NCI-H2227 (cell line): ENCODE results near the gene WDR48.

Experiments
- DNase-seq: peaks from one replicate; lab custom pipeline; 2025; ENCODE audit not compliant: unreplicated experiment; lab: John Stamatoyannopoulos, UW

The WDR48 gene

DNA sequence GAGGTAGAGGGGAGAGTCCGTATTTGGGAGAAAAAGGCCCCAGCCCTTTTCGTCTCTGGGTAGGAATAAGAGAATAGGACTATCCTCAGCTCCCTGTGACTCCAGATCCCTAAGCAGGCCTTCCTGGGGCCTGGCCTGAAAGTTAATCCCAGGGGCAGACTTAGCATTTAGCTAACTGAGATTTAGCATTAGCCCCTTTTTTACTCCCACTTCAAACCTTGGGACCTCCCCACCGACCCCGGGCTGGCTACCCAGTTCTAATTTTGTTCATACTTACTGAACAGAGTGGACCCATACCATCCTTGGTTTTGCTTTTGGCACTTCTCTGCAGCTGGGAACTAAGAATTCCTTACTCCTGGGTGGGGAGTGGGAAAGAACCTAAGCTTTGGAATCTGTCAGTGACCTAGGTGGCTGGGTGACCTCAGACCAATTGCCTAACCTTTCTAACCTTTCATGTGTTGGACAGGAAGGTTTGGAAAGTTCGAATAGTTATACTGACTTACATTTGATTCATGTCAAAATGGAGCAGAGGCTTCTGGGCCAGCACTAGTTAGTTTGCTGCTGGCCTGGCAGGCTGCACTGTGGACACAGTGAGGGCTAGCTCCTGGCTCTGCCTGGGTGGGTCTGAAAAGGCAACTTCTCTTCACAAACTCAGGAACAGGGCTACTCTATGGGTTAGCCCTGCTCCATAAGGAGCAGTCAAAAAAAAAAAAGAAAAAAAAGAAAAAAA, 67.3 kb downstream of the WDR48 start:
- no peak for DNase-seq

DNA sequence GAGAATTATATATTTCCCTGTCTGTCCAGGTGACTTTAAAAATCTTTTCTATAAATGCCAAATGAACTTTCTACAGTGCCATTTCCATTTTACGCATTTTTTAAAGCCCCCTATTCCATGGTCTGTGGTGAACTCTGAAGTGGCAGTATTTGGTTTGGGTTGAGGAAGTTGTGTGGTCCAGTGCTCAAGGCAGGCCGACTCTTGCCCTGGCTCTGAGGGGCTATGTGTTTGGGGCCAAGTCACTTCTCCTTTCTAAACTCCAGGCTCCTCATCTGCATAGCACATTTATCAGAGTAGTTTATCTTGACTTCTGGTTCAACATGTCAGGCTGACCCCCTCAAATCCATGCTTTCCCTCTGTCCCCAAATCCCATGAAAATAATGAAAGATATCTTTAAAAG, 69.8 kb downstream of the WDR48 start:
- no peak for DNase-seq

DNA sequence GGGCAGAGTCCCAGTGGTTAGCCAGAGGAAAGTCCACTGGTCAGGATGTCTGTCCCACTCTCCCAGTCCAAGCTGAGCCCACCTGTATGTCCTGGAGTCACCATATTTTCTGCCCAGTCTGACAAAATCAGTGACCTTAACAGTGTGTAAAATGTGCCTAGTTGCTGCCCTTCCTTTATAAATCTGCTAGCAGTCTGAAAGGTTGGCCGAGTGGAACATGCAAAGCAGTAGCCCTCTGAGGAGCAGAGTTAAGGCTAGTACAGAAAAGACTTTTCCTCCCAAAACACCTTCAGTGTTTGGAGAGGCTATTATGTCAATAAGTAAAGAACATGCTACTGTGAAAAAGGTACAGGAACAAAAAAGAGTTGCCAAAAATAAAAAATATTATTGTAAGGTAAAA, 71.0 kb downstream of the WDR48 start:
- DNase-seq, result no peak

DNA sequence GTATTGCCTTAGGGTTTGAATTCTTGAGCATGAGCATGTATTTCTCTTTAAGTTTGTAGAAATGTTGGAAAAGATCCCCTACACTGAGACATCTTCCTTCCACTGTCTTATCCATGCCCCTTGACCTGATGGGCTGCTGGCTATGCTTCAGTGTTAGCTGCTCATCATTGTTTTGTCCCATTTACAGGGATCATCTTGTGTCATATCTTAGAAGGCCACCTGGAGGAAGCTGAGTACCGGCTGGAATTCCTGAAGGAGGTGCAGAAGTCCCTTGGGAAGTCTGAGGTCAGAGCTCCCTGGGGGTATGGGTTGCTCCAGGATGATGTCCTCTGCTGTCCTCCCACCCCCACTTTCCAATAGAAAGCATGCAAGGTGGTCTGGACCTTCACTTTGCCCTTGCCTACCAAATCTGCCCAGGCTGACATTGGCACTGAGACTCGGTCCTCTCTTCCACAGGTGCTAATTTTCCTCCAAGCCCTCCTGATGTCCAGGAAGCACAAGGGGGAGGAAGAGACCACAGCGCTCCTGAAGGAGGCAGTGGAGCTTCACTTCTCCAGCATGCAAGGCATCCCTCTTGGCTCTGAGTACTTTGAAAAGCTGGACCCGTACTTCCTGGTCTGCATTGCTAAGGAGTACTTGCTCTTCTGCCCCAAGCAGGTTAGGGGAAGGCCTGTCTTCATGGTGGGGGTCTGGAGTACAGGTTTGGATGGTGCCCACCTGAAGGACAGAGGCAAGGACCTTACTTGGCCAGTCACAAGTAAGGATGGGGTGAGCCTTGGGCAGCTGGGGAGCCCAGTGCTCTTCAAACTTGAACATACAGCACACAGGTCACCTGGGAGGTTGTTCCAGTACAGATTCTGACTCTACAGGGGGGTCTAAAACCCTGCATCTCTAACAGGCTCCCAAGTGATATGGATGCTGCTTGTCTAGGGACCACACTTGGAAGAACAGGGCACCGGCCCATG, 73.3 kb downstream of the WDR48 start:
- no peak for DNase-seq

DNA sequence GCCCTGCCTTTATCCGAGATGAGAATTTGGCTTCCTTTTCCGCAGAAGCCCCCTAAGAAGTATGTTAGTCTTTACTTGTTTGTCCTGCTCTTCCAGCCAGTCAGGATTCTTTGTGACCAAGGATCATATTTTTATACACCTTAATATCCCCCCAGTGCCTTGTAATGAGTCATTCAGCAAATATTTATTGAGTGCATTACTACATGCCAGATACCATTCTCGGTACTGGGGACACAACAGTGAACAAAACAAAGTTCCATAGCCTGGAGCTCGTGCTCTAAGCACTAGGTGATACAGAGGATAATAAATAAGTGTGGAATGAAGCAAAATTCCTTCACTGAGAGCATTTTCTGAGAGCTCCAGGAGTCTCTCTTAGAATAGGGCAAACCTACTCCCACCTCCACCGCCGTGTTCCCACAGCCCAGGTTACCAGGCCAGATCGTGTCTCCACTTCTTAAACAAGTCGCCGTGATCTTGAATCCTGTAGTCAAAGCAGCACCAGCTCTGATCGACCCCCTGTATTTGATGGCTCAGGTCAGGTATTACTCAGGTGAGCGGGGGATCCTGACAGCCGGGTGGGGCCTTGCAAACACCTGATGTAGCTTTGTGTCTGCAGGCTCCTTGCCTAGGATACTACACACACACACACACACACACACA, 74.2 kb downstream of the WDR48 start:
- DNase-seq, result no peak

DNA sequence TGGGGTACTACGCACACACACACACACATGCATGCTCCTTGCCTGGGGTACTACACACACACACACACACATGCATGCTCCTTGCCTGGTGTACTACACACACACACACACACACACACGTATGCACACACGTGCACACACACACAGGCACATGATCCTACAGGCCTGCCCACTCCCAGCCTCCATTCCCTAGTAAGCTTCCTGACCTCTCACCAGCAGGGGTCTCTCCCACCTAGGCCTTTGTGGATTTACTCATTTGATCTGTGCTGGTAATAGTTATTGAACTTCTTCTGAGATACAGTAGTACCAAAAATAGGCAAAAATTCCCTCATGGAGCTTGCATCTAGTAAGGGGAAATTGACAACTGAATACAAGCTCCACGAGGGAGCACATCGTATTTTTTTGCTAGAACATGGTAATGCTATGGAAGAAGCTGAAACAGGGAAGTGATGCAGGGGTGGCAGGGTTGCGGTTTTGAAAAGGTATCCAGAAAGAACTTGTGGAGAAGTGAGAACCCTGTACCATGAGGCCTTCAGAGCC, 74.8 kb downstream of the WDR48 start:
- DNase-seq, result no peak

DNA sequence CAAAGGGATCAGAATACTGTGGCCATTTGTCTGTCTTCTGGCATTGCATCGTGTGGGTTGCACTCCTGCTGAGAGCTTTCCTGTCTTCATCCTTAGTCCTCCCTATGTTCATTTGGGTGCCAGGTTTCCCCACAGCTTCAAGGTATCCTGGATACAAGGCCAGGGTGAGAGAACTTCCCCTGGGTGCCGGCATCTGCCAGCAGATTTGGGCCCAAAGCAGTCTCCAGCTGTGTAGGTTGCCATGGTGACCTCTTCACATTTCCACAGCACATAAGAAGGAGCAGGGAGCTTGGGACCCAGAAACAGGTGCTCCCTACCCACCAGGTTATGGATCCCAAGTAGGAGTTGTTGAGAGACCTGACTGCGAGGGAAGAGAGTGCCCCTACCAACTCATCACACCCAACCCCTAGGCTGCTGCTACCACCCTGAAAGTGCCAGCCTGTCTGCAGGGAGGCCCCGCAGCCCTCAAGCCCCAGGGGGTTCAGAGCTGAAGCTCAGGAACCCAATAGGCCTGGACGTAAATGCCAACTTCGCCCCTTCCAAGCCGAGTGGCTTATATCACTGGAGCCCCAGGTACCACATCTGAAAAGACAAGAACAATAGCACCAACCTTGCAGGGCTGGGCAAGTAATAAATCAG, 75.6 kb downstream of the WDR48 start:
- DNase-seq, result no peak

DNA sequence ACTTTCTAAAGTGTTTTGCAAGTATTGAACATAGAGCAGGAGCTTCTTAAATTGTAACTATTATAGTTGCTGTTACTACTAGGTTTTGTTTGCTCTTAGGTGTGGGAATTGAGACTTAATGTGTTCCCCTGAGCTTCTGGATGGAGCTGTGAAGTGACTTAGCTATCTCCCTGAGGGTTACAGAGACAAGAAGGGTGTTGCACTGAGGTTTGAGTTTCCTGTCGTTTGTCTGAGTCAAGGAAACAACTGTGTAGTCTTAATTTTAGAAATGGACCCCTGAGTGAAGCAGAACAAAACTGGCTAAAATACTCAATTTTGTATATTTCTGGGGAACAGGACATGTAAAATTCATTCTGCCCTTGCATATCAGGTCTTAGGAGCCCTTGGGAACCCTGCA, 76.1 kb downstream of the WDR48 start:
- no peak for DNase-seq

DNA sequence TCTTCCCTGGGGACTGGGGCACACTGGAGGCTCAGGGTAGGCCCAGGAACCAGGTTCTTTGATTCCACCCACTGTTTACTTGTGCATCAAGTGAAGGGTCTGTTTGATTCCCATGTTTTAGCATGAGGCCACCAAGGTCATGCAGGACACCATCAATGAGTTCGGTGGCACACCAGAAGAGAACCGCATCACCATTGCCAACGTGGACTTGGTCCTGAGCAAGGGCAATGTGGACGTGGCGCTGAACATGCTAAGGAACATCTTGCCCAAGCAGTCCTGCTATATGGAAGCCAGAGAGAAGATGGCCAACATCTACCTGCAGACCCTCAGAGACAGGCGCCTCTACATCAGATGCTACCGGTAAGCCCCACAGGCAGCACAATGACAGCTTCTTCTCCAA, 77.1 kb downstream of the WDR48 start:
- DNase-seq, result no peak

DNA sequence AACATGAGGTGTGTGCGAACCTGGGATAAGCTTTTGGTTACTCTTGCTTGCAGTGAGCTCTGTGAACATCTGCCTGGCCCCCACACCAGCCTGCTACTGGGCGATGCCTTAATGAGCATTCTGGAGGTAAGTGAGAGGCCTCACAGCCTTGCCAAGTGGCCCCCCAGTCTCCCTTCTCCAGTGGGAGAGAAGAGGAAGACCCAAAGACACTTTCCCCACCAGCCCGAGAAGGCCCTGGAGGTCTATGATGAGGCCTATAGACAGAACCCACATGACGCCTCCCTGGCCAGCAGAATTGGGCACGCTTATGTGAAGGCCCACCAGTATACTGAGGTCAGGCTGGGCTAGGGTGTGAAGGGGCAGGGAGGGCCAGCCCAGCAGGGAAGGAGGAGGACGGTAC, 78.2 kb downstream of the WDR48 start:
- DNase-seq, result no peak

DNA sequence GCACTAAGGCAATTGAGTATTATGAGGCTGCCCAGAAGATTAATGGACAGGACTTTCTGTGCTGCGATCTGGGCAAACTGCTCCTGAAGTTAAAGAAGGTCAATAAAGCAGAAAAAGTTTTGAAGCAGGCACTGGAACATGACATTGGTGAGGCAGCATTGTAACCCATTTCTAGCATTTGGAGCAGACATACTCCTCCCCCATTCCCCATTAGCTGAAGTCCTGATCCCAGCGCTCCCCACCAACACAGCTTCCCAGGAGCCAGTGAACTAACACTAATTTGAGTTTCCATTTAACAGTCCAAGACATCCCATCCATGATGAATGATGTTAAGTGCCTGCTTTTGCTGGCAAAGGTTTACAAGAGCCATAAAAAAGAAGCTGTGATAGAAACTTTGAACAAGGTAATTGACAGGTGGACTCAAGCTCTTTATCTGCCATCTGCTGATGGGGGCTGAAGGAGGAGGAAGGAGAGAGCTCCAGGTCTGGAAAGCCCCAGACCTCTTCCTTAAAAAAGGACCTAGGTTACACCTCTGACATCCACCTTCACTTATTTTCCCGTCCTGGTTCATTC, 79.0 kb downstream of the WDR48 start:
- DNase-seq, result no peak

DNA sequence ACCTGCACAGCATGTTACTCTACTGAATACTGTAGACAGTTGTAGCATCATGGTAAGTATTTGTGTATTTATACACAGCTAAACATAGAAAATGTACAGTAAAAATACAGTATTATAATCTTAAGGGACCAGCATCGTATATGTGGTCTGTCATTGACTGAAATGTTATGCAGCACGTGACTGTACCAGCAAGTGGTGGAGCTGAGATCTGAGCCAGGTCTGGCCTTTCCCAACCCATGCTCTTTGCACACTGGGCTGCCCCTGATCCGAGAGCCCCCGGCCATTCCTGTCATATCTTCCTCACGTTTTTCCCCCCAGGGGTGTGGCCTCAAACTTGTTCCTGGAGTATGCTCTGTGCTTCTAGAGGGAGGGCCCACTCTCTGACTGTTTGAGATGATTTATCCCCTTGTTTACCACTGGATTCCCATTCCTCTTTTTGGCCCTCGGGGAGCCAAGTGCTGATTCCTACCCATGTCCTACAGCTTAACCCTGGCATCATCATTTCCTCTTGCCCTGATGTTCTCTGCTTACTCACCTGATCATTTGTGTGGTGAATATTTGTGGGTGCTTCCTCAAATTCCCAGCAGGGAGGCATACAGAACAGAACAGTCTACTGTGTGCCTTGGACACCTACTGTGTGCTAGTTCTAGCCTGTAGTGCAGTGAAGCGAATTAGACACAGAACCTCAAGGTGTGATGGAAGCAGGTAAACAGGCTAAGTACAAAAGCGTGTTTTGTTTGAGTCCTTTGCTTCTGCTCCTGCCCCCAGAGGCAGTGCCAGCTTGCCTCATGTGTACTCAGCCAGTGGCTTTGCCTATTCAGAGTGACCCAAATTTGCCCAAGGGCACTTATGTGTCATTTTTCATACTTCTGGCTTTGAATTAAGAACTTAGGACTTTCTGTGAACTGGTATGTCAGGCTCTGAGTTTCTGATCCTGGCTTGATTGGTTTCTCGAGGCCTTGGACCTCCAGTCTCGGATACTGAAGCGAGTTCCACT, 80.6 kb downstream of the WDR48 start:
- no peak for DNase-seq

DNA sequence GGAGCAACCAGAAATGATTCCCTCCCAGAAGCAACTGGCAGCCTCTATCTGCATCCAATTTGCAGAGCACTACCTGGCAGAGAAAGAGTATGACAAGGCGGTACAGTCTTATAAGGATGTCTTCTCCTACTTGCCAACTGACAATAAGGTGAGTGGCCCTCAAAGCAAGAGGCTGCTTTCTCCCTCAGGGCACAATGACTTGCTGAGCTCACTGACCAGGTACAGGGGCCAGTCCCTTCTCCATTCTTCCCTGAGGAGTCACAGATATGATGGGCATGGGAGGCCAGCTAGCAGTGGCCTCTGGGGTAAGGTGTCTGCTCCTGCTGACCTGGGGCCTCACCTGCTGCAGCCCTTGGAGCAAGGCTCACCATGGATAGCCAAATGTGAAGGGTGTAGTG, 81.3 kb downstream of the WDR48 start:
- DNase-seq, result no peak

DNA sequence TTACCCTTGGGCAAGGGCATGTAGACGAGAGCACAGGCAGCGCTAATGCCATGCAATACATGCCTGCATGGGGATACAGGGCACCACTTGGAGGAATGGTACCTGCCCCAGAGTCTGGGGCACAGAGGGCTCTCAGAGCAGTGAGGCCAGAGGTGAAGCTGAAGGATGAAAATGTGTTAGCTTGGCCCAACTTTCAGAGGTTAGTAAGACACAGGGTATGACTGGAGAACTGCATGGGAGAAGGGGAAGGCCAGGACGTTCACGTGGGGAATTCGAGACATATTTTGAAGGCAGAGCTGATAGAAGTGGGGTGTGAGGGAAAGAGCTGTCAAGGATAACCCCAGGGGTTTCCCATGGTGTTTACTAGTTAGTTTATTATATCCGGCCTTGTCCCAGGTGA, 82.0 kb downstream of the WDR48 start:
- DNase-seq, result no peak

DNA sequence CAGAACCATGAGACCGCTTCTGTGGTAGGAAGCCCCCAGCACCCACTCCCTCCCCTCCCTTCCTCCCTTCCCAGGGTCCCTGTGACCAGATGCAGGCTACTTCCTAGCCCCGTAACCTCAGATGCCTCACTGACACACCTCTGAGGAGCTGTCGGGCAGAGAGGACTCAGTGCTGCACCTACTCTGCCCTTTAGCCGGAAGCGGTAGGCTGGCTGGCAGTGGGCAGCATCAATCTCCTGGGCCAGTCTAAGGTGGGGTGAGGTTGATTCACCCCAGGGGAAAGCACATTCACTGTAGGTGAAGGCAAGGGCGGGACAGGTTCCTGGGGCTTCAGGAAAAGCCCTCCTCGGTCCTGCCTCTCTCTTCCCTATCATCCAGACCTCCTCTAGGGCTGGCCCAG, 82.5 kb downstream of the WDR48 start:
- no peak for DNase-seq

DNA sequence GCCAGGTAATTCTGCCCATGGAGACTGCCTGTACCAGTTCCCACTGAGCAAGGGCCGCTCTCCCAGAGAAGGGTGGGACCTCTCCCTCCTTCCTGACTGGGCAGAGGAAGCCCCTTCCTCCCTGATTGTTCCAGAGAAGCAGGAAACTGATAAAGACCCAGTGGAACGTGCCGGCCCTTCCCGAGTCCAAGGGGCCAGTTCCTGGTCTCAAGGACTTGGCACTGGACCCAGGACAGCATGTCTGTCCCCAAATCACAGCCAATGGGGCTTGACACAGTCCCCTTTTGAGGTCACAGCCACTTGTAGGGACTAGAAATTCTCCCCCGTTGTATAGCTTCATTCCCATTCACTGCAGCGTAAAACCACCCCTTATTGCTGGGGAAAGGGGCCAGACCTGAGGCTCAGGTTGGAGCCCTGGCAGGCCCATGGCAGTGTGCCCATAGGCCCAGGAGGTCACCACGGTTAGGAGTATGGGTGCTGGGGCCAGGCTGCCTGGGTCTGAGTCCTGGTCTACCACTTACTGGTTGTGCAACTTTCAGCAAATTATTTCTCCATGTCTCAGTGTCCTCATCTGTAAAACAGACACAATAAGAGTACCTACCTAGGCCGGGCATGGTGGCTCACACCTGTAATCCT, 83.5 kb downstream of the WDR48 start:
- no peak for DNase-seq

DNA sequence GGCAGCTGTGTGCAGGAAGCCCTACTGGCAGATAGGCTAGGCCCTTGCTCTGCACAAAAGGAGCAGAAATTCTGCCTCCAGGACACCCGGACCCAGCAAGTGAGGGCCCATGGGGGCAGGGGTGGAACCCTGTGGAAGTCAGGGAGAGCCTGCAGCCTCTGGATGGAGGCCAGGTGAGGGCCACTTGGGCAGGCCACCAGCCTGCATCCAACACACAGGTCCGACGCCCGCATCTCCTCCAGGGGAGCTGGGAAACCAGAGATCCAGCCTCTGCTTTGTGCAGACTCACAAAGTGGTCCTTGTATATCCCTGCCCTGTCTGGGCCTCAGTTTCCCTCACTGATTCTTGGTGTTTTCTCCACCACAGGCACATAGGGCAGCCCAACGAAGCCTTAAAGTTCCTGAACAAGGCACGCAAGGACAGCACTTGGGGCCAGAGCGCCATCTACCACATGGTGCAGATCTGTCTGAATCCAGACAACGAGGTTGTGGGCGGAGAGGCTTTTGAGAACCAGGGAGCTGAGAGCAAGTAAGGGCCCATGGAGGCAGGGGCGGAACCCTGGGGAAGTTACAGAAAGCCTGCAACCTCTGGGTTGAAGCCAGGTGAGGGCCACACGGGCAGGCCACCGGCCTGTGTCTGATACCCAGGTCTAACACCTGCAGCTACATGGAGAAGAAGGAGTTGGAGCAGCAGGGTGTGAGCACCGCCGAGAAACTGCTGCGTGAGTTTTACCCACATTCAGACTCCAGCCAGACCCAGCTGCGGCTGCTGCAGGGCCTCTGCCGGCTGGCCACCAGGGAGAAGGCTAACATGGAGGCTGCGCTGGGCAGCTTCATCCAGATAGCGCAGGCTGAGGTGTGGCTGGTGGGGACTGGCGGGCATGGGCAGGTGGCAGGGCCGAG, 85.0 kb downstream of the WDR48 start:
- no peak for DNase-seq

DNA sequence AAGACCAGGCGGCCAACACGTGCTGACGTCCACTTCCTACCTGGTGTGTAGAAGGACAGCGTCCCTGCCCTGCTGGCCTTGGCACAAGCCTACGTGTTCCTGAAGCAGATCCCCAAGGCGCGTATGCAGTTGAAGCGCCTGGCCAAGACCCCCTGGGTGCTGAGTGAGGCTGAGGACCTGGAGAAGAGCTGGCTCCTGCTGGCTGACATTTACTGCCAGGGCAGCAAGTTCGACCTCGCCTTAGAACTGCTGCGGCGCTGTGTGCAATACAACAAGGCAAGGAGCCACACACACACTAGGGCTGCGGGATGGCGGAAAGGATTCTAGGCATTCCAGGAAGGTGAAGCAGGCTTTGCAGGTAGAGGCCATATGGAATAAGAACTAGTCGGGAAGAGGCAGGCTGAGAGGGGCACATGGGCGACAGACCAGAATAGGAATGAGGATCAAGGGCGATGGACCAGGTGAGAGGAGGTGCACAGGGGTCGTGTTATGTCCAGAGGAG, 85.7 kb downstream of the WDR48 start:
- DNase-seq, result no peak
